ENCODE measurements around the gene SPHKAP.
"Not testable (repeated sequence)": the region's sequence is repeated elsewhere in the genome, so short reads cannot be mapped to it uniquely, and the experiment has no call there.

Gene SPHKAP

DNA sequence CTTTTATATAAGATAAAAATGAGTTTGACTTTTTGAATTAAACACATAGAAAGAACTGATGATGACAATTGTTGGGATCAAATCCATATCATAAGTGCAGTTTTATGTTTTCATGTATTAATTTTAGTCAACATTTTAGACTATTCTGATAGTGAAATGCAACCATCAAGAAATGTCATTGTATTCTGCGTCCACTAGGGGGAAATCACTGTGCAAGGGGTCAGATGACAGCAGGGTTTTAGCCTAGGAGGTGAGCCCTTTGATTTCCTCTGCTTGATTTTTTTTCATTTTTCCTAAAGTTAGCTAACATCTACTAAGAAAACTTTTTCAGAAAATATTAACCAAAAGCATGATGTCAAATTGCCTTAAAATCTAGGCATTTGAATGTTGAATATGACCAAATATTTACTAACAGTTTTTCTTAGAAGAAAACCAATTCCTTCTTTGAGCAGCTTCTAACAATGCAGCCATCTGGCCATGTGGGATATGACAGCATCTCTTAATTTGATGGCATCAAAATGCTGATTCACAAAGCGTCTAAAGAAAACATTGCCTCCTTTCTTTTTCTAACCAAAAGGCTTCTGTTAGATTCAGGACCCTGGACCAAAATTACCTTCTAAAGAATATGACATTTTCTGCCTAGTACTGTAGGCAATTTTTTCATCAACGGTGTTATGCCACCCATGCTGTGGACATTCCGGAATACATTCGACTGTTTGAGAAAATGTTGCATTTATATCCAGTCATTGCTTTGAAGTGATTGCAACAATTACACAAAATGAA, 141.5 kb downstream of the SPHKAP start:
- no peak for DNase-seq (ENCODE audit: extremely low read depth in 1 of 2, low read depth in 1 of 2)

DNA sequence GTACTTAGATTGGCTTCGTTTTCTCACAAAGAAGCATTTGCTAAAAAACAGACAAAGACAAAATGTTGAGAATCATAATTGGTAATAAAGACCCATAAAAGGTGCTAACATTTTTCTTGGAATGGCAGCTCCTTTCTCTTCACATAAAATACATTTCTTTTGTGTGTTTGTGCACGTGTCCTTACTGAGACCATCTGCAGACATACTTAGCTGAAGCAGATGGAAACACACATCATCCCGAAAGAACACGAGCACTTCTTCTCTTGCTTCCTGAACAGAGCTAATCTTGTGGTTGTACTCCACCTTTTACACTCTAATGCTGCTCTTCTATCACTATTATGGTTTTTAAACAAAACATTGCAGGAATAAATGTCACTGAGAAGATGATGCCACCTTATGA, 142.5 kb downstream of the SPHKAP start:
- no peak for DNase-seq (ENCODE audit: extremely low read depth in 1 of 2, low read depth in 1 of 2)

- DNase-seq (ENCODE audit: extremely low read depth in 1 of 2, low read depth in 1 of 2): no peak
Observed at GRCh38 chr2:228037915-228038314, 143.6 kb downstream of the SPHKAP start.

- DNase-seq (ENCODE audit: extremely low read depth in 1 of 2, low read depth in 1 of 2): no peak
Observed at GRCh38 chr2:228023619-228024018, 157.9 kb downstream of the SPHKAP start.

DNA sequence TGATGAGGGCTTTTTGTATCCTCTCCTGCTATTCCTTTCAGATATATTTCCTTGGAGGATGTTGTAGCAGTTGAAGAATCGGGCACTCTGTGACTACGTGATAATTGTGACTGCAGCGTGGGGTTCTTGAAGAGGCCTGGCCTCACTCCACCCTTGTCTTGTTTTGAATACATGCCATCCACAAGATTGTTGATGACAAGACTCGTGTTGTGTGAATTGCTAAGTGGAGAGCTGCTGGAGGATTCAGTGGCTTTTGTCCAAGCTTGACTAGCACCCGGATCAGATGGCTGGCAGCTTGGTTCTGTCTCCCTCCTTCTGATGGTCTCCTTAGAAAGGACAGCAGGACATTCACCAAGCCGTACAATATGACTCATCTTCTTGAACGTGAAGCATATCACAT, 163.2 kb downstream of the SPHKAP start:
- no peak for DNase-seq (ENCODE audit: extremely low read depth in 1 of 2, low read depth in 1 of 2)

- no peak for DNase-seq (ENCODE audit: extremely low read depth in 1 of 2, low read depth in 1 of 2)
Observed at GRCh38 chr2:228017784-228018183, 163.7 kb downstream of the SPHKAP start.

- DNase-seq (ENCODE audit: extremely low read depth in 1 of 2, low read depth in 1 of 2): no peak
Observed at GRCh38 chr2:228016402-228016801, 165.1 kb downstream of the SPHKAP start.

DNA sequence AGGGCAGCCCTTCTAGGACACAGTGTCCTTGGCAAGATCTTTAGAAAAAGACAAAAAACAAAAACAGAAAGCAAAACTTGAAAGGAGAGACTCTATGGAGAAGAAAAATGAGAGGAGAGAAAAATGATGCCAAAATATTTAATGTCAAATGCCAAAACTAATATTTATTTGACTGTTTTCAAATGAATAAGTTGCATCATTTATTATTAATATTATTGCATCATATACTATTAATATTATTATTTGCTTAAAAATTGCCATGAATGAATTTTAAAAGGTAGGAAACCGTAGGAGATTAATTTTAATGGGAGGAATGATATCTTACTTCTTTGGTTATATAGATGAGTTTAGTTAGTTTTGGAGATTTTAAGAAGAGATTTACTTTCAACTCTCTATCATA, 165.7 kb downstream of the SPHKAP start:
- DNase-seq (ENCODE audit: extremely low read depth in 1 of 2, low read depth in 1 of 2): no peak

DNA sequence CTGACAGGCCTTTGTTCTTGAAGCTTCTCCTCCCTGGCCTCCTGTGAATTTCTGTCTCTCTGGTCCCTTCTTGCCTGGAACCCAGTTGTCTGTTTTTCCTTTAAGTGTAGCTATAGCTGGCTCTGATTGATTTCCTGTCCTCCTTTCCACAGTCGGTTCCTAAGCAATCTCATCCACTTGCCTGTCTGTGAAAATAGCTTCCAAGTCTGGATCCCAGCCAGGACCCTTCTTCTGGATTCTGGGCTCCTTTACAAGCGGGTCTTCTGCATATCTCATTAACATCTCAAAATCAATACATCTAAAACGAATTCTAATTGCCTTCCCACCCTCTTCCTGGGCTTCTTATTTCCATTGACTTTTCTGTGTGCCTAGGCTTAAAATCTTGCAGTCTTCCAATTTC, 185.1 kb downstream of the SPHKAP start:
- DNase-seq (ENCODE audit: extremely low read depth in 1 of 2, low read depth in 1 of 2): no peak

- DNase-seq (ENCODE audit: extremely low read depth in 1 of 2, low read depth in 1 of 2): no peak
Observed at GRCh38 chr2:227990937-227991336, 190.6 kb downstream of the SPHKAP start.

GRCh38 chr2:227973241-227973640, 208.2 kb downstream of the SPHKAP start:
- DNase-seq (ENCODE audit: extremely low read depth in 1 of 2, low read depth in 1 of 2): no peak

- DNase-seq (ENCODE audit: extremely low read depth in 1 of 2, low read depth in 1 of 2): no peak
Observed at GRCh38 chr2:227971619-227972230, 209.8 kb downstream of the SPHKAP start.

- no peak for DNase-seq (ENCODE audit: extremely low read depth in 1 of 2, low read depth in 1 of 2)
Observed at GRCh38 chr2:227960317-227960716, 221.2 kb downstream of the SPHKAP start.

DNA sequence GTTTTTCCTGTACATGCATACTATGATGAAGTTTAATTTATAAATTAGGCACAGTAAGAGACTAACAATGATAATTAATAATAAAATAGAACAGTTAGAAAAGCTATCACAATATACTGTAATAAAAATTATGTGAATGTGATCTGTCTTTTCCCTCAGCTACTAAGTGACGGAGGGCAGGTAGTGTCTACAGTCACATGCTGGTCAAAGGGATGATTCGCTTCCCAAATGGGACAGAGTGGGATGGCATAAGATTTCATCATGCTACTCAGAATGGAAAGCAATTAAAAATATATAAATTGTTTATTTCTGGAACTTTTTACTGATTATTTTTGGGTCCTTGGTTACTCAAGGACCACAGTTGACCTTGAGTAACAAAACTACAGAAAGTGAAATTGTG, 238.5 kb downstream of the SPHKAP start:
- DNase-seq (ENCODE audit: extremely low read depth in 1 of 2, low read depth in 1 of 2): no peak

GRCh38 chr2:227942021-227942420, 239.5 kb downstream of the SPHKAP start:
- DNase-seq (ENCODE audit: extremely low read depth in 1 of 2, low read depth in 1 of 2): no peak

GRCh38 chr2:227939271-227940027, 242.0 kb downstream of the SPHKAP start:
- DNase-seq (ENCODE audit: extremely low read depth in 1 of 2, low read depth in 1 of 2): no peak

DNA sequence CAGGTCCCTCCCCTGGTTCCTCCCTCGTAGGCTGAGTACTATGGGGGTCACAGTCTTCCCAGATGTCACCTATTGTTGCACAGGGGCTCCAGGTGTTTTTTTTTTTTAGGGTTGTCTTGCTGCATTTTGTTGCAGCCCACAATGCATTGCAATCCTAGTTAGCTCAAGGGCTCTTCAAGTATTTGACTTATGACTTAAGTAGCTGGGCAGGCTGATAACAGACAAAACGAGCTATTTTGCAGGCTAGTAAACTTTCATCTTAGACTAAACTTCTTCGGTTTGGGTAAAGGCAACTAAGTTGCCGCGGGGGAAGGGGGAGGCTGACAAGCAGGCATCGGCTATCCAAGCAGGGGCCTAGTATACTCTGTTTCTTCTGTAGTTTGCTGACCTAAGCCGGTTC, 245.2 kb downstream of the SPHKAP start:
- not testable (repeated sequence) for DNase-seq (ENCODE audit: extremely low read depth in 1 of 2, low read depth in 1 of 2)

GRCh38 chr2:227933884-227934283, 247.6 kb downstream of the SPHKAP start:
- no peak for DNase-seq (ENCODE audit: extremely low read depth in 1 of 2, low read depth in 1 of 2)

GRCh38 chr2:227932403-227932802, 249.1 kb downstream of the SPHKAP start:
- DNase-seq (ENCODE audit: extremely low read depth in 1 of 2, low read depth in 1 of 2): no peak

DNA sequence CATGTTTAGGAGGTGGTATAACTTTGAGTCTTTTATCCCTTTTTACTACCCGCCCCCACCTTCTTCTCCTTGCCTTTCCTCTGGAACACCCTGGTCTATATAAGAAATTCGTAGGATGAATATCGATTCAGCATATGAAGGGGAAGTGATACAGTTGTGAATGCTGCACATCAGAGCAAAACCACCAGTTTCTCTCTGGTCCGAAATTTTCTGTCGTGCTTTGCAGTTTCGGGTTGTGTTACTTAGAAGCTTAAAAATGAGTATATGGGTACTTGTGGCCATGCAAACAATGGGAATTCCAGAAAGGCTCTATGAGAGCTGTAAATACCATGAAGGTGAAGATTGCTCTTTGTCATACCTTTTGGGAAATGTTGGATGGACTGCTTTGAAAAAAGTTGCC, 249.5 kb downstream of the SPHKAP start:
- DNase-seq (ENCODE audit: extremely low read depth in 1 of 2, low read depth in 1 of 2): no peak
